Measurements from ENCODE around the gene CCDC157.

DNA sequence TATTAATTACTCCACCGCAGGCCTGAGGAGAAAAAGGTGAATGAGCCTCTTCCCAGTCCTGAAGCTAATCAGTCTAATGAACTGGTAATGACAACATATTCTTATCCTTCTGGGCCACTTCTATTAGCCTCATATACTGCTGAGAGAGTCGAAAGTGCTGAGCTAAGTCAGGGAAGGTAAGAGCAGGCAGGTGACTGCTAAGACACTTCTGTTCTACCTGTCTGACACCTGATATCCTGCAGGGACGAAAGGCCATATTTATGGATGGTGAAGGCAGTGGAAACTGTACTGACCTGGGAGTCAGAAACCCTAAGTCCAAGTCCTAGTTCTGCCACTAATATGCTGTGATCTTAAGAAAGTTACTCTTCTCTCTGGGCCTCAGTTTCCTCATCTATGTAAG lies 33.6 kb upstream of the CCDC157 start:
- TF ChIP-seq CTCF (tag by site-specific recombination; IDR thresholded peaks at IDR 0.05), result no peak
- no peak for TF ChIP-seq ZNF157 (tag by site-specific recombination; IDR thresholded peaks at IDR 0.05)
- TF ChIP-seq ZNF76 (tag by site-specific recombination; IDR thresholded peaks at IDR 0.05; ENCODE audit: borderline replicate concordance, low read depth), result no peak
- no peak for TF ChIP-seq ZNF391 (tag by site-specific recombination; IDR thresholded peaks at IDR 0.05; ENCODE audit: borderline replicate concordance, low read depth)
